Adrenal gland (tissue), 12 donors: ENCODE data around the gene ANKDD1A. TPM values are rescaled to one million over a fixed set of nuclear protein-coding genes. Genes with fewer than 3 reads are reported as not detected.

Experiments used
- DNase-seq, 7 donors: peaks; one replicate each; pipeline ENCODE4 v3.0.0-alpha.2; 2019 to 2020
- H3K27ac ChIP-seq, 5 donors: fragments of 200-600 bp; sonication (generic) in 4 of 5; 1 replicate in 3 of 5; 2 replicates in 2 of 5; pipeline versions ENCODE4 v1.5.1 to v1.8.0; 2016 to 2020; ENCODE audit warnings: mild to moderate bottlenecking in 1 of 5
- H3K27me3 ChIP-seq: fragments of 200-600 bp; 2 replicates; pipeline ENCODE4 v1.8.0; 2021
- H3K36me3 ChIP-seq, 2 donors: fragments of 200-600 bp; replicated peaks in 1 of 2; 1 replicate in 1 of 2; 2 replicates in 1 of 2; pipeline versions ENCODE4 v1.5.1 to v1.8.0; 2018 to 2022
- H3K4me1 ChIP-seq, 2 donors: fragments of 200-600 bp; replicated peaks in 1 of 2; 1 replicate in 1 of 2; 2 replicates in 1 of 2; pipeline versions ENCODE4 v1.5.1 to v1.8.0; 2018 to 2021
- H3K4me3 ChIP-seq, 4 donors: fragments of 200-600 bp; sonication (generic) in 3 of 4; one replicate each; pipeline ENCODE4 v1.5.1; 2016 to 2018
- H3K9me3 ChIP-seq, 3 donors: fragments of 200-600 bp; sonication (generic) in 1 of 3; replicated peaks in 1 of 3; 1 replicate in 2 of 3; 2 replicates in 1 of 3; pipeline versions ENCODE4 v1.5.1 to v1.8.0; 2016 to 2021
- POLR2A ChIP-seq, 2 donors: fragments of 450-650 bp; IDR thresholded peaks; one replicate each; pipeline ENCODE4 v1.6.1; 2017; ENCODE audit warnings: antibody characterized with exemption in 2 of 2, mild to moderate bottlenecking in 2 of 2, moderate library complexity in 1 of 2
- WGBS, 4 donors: extraction: QIAGEN DNeasy Blood & Tissue Kit in 2 of 4; methylation state at CpG; one replicate each; pipeline versions ENCODE4 v1.1.5 to v1.1.7; 2013 to 2017; 5-methylcytosine and 5-hydroxymethylcytosine counted together
- intact Hi-C, 2 donors: fragments of 100-400 bp; cut with DNase I; formaldehyde crosslinking; loops; one replicate each; pipeline versions ENCODE4 v1.14.1 to v1.15.0; 2022 to 2023
- polyA plus RNA-seq, 3 donors: library from polyadenylated mRNA; stranded (reverse); fragments of 200-250 nt in 2 of 3; fragments of 350-450 nt in 1 of 3; fragmentation: Illumina TruSeq in 1 of 3; extraction: RNeasy Lipid Tissue Mini Kit (QIAGEN cat#74804) in 1 of 3; gene quantifications; one replicate each; pipeline ENCODE4 v1.2.3, GENCODE V29; 2013 to 2014
- total RNA-seq, 9 donors: library from RNA; depleted of rRNA in 4 of 9; stranded (reverse); fragments of >200 nt in 4 of 9; fragments of 120-200 nt in 1 of 9; fragmentation: NEBNext Ultra II Directional in 1 of 9; extraction: Animal tissue kit (Norgen Biotek cat#: 25700) in 1 of 9; gene quantifications; one replicate each; pipeline versions ENCODE4 v1.1.0 to v1.2.4, GENCODE V29; 2013 to 2023
- TF ChIP-seq, protein P1 (sequence below), 6 experiments: fragments of 450-650 bp in 4 of 6; fragments of 200-600 bp in 2 of 6; sonication (generic) in 1 of 6; IDR thresholded peaks; 1 replicate in 5 of 6; 2 replicates in 1 of 6; pipeline versions ENCODE4 v1.5.1 to v1.8.0; 2016 to 2021; ENCODE audit warnings: antibody characterized with exemption in 6 of 6, mild to moderate bottlenecking in 2 of 6, moderate library complexity in 1 of 6
- donor health status: healthy with polysubstance abuse.
- donor health status: Bipolar disorder and iron deficiency.
- donor health status: DM: yes; HTN: yes; CAD: no.
- donor health status: DM: no; HTN: no; CAD: no.
- donor health status: DM: no; HTN: no; CAD: no.
- donor health status: DM: yes; HTN: yes; CAD: no.

The ANKDD1A gene
- total and polyA plus RNA-seq, 12 donors = 7.0 to 41.7 (median 28.4) TPM

GRCh38 chr15:64891561-64891960 is 20.1 kb upstream of the ANKDD1A start:
- intact Hi-C loops = no loop called here
- TF ChIP-seq, protein P1, sequence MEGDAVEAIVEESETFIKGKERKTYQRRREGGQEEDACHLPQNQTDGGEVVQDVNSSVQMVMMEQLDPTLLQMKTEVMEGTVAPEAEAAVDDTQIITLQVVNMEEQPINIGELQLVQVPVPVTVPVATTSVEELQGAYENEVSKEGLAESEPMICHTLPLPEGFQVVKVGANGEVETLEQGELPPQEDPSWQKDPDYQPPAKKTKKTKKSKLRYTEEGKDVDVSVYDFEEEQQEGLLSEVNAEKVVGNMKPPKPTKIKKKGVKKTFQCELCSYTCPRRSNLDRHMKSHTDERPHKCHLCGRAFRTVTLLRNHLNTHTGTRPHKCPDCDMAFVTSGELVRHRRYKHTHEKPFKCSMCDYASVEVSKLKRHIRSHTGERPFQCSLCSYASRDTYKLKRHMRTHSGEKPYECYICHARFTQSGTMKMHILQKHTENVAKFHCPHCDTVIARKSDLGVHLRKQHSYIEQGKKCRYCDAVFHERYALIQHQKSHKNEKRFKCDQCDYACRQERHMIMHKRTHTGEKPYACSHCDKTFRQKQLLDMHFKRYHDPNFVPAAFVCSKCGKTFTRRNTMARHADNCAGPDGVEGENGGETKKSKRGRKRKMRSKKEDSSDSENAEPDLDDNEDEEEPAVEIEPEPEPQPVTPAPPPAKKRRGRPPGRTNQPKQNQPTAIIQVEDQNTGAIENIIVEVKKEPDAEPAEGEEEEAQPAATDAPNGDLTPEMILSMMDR (IDR thresholded peaks at IDR 0.05) = no peak
- no peak for TF ChIP-seq POLR2A (IDR thresholded peaks at IDR 0.05)
- Histone ChIP-seq H3K27ac (peak overlapping the region in 3 of 5 donors; percentile 34 to 91 (median 90)), H3K9me3 (no peaks in the 10 kb centered on the region), H3K4me1 (peaks cover 24 to 44% of the 10 kb centered on the region in 2 donors), H3K36me3 (no peaks in the 10 kb centered on the region), H3K4me3 (no peak overlapping the region), H3K27me3 (no peaks in the 10 kb centered on the region)
- no peak for DNase-seq

- WGBS, 4 donors = 88 to 94% (median 90%) methylated on average over 5 to 8 of the region's 8 CpGs
- peaks cover 38 to 58% of the 10 kb centered on the region in 2 donors for H3K4me1 ChIP-seq
- no peak for DNase-seq
- intact Hi-C loops = no loop called here
- H3K27me3 ChIP-seq = no peaks in the 10 kb centered on the region
- H3K4me3 ChIP-seq = no peak overlapping the region
- no peaks in the 10 kb centered on the region for H3K9me3 ChIP-seq
- TF ChIP-seq POLR2A (IDR thresholded peaks at IDR 0.05) = no peak
- TF ChIP-seq, protein P1 (IDR thresholded peaks at IDR 0.05) = no peak
- peak overlapping the region; percentile 62 to 92 (median 90) for H3K27ac ChIP-seq
- H3K36me3 ChIP-seq = no peaks in the 10 kb centered on the region
Observed at GRCh38 chr15:64892847-64893403, 18.8 kb upstream of the ANKDD1A start.

GRCh38 chr15:64893481-64894394 is 18.0 kb upstream of the ANKDD1A start:
- no peaks in the 10 kb centered on the region for H3K36me3 ChIP-seq
- intact Hi-C loops = no loop called here
- DNase-seq = peak; percentile 88 to 98 (median 94)
- H3K4me1 ChIP-seq = peaks cover 46 to 66% of the 10 kb centered on the region in 2 donors
- H3K27ac ChIP-seq = peak overlapping the region; percentile 62 to 92 (median 90)
- H3K9me3 ChIP-seq = no peaks in the 10 kb centered on the region
- peak; percentile 8 to 48 for TF ChIP-seq POLR2A (IDR thresholded peaks at IDR 0.05)
- TF ChIP-seq, protein P1 (IDR thresholded peaks at IDR 0.05) = no peak
- H3K4me3 ChIP-seq = peak overlapping the region in 1 of 4 donors; percentile 30
- no peaks in the 10 kb centered on the region for H3K27me3 ChIP-seq
- 23 to 44% (median 32%) methylated on average over 25 to 44 of the region's 44 CpGs for WGBS, 4 donors

GRCh38 chr15:64894395-64895056 is 17.2 kb upstream of the ANKDD1A start:
- Histone ChIP-seq H3K27ac (peak overlapping the region; percentile 62 to 92 (median 90)), H3K4me3 (peak overlapping the region in 1 of 4 donors; percentile 30), H3K4me1 (peaks cover 46 to 67% of the 10 kb centered on the region in 2 donors), H3K36me3 (no peaks in the 10 kb centered on the region), H3K27me3 (no peaks in the 10 kb centered on the region), H3K9me3 (no peaks in the 10 kb centered on the region)
- peak in 1 of 7 donors; percentile 27 for DNase-seq
- WGBS, 4 donors = 46 to 61% (median 51%) methylated on average over 7 to 20 of the region's 20 CpGs
- TF ChIP-seq, protein P1 (IDR thresholded peaks at IDR 0.05) = no peak
- no peak for TF ChIP-seq POLR2A (IDR thresholded peaks at IDR 0.05)
- intact Hi-C loops = loop anchor here in 1 of 2 donors (5.0 kb wide), 1 partner anchor 47 kb away; no protein-coding TSS in a partner anchor
